ENCODE measurements around the gene ATP6V0C.

- TF ChIP-seq CTCF (IDR thresholded peaks at IDR 0.05) (no peak), POLR2A (IDR thresholded peaks at IDR 0.05) (no peak)
Measured at GRCh38 chr16:2517954-2518605, 4.3 kb downstream of the ATP6V0C start.

Data from body of pancreas (tissue), 4 donors.